Right atrium auricular region (tissue), 2 donors: Measurements from ENCODE around the gene ERBB4. TPM values are rescaled to one million over a fixed set of nuclear protein-coding genes. Genes with fewer than 3 reads are reported as not detected.
"Not testable (repeated sequence)": the region's sequence is repeated elsewhere in the genome, so short reads cannot be mapped to it uniquely, and the experiment has no call there.

Source experiments
- DNase-seq: peaks from one replicate; pipeline ENCODE4 v3.0.0-alpha.2; 2019; ENCODE audit warnings: low spot score
- H3K27ac ChIP-seq, 2 donors: fragments of 200-600 bp; sonication (generic); 1 replicate in 1 of 2; 2 replicates in 1 of 2; pipeline ENCODE4 v1.5.1; 2016 to 2019
- H3K27me3 ChIP-seq, 2 donors: fragments of 200-600 bp; sonication (generic); one replicate each; pipeline versions ENCODE4 v1.5.1 to v1.6.0; 2017 to 2019
- H3K36me3 ChIP-seq: fragments of 200-600 bp; sonication (generic); one replicate; pipeline ENCODE4 v1.5.1; 2016
- H3K4me1 ChIP-seq, 2 donors: fragments of 200-600 bp; sonication (generic); one replicate each; pipeline versions ENCODE4 v1.5.1 to v1.6.0; 2017 to 2019
- H3K4me3 ChIP-seq, 2 donors: fragments of 200-600 bp; sonication (generic); 1 replicate in 1 of 2; 2 replicates in 1 of 2; pipeline ENCODE4 v1.5.1; 2017 to 2019; ENCODE audit warnings: mild to moderate bottlenecking in 1 of 2, moderate library complexity in 1 of 2
- H3K9me3 ChIP-seq, 2 donors: fragments of 200-600 bp; sonication (generic); one replicate each; pipeline ENCODE4 v1.5.1; 2019
- total RNA-seq, 2 donors: library from RNA; depleted of rRNA; stranded (reverse); fragments of >200 nt; gene quantifications; one replicate each; pipeline ENCODE4 v1.1.0, GENCODE V29; 2016
- TF ChIP-seq, protein P1 (sequence below), 2 donors: fragments of 200-600 bp; sonication (generic); IDR thresholded peaks; one replicate each; pipeline ENCODE4 v1.5.1; 2019; ENCODE audit warnings: antibody characterized with exemption in 2 of 2

Gene ERBB4
- total RNA-seq, 2 donors from 2014 or later = 12.4 to 22.4 TPM

DNA sequence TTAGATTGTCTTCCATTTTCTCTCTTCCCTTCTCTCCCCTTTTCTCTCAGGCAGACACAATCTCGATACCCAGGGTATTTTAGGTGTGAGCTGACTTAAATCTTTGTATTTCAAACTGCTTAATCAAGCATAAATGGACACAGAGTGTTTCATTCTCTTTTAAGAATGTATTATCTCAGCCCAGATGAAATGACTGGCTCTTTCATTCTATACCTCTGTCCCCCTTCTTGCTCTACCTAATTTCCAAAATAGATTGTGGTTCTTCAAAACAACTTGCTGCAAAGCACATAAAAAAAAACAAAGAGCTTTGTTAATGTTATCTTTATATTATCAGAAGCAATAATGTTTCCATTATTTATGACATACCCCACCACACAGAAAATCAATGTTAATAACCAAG, 514.6 kb downstream of the ERBB4 start:
- Histone ChIP-seq H3K4me3 (no peak overlapping the region), H3K36me3 (no peaks in the 10 kb centered on the region), H3K27me3 (no peaks in the 10 kb centered on the region), H3K4me1 (no peaks in the 10 kb centered on the region), H3K27ac (no peak overlapping the region), H3K9me3 (no peaks in the 10 kb centered on the region)
- TF ChIP-seq, protein P1, sequence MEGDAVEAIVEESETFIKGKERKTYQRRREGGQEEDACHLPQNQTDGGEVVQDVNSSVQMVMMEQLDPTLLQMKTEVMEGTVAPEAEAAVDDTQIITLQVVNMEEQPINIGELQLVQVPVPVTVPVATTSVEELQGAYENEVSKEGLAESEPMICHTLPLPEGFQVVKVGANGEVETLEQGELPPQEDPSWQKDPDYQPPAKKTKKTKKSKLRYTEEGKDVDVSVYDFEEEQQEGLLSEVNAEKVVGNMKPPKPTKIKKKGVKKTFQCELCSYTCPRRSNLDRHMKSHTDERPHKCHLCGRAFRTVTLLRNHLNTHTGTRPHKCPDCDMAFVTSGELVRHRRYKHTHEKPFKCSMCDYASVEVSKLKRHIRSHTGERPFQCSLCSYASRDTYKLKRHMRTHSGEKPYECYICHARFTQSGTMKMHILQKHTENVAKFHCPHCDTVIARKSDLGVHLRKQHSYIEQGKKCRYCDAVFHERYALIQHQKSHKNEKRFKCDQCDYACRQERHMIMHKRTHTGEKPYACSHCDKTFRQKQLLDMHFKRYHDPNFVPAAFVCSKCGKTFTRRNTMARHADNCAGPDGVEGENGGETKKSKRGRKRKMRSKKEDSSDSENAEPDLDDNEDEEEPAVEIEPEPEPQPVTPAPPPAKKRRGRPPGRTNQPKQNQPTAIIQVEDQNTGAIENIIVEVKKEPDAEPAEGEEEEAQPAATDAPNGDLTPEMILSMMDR (IDR thresholded peaks at IDR 0.05) = no peak
- DNase-seq = no peak

DNA sequence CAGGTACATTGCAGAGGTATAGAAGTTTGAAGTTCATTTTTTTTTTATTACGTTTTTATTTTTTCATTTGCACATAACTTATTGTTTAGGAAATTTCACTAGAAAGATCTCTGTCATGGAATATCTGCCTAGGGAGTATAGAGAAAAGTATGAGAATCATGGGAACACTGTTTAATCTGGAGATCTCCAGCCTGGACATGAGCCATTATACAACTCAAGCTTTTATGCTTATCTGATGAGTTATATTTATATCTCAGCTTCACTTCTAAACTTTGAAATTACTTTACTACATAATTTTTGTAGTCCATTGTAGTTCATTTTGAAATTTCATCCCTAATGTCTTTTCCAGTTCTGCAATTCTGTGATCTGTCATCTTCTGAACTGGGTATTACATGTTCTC, 515.6 kb downstream of the ERBB4 start:
- DNase-seq = no peak
- H3K4me3 ChIP-seq = no peak overlapping the region
- no peaks in the 10 kb centered on the region for H3K27me3 ChIP-seq
- H3K27ac ChIP-seq = no peak overlapping the region
- no peaks in the 10 kb centered on the region for H3K36me3 ChIP-seq
- no peaks in the 10 kb centered on the region for H3K9me3 ChIP-seq
- no peaks in the 10 kb centered on the region for H3K4me1 ChIP-seq
- TF ChIP-seq, protein P1 (IDR thresholded peaks at IDR 0.05) = no peak

DNA sequence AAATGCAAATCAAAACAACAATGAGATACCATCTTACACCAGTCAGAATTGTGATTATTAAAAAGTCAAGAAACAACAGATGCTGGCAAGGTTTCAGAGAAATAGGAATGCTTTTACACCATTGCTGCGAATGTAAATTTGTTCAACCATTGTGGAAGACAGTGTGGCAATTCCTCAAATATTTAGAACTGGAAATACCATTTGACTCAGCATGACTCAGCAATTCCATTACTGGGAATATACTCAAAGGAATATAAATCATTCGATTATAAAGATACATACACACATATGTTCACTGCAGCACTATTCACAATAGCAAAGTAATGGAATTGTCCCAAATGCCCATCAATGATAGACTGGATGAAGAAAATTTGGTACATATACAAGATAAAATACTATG, 516.7 kb downstream of the ERBB4 start:
- H3K4me1 ChIP-seq = no peaks in the 10 kb centered on the region
- no peaks in the 10 kb centered on the region for H3K9me3 ChIP-seq
- no peak overlapping the region for H3K27ac ChIP-seq
- TF ChIP-seq, protein P1 (IDR thresholded peaks at IDR 0.05) = no peak
- no peaks in the 10 kb centered on the region for H3K36me3 ChIP-seq
- no peak overlapping the region for H3K4me3 ChIP-seq
- no peak for DNase-seq
- no peaks in the 10 kb centered on the region for H3K27me3 ChIP-seq

DNA sequence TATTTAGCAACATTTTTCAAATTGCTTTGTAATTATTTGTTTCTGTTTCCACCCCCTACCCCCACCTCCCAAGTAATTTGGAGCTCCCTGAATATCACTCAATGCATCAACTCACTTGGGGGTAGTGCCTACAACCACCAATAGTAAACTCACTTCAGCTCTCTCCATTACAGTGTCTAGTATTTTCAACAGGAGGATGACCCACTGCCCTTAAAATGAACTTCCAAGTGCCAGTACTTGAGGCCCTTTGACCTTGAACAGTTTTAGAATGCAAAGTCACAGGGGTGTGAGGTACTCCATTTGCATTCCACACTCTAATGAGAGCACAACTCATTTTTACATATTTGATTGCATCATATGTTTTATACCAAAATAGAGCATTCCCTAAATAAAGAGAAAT, 523.0 kb downstream of the ERBB4 start:
- TF ChIP-seq, protein P1 (IDR thresholded peaks at IDR 0.05) = no peak
- Histone ChIP-seq H3K4me3 (no peak overlapping the region), H3K36me3 (no peaks in the 10 kb centered on the region), H3K27ac (no peak overlapping the region), H3K9me3 (no peaks in the 10 kb centered on the region), H3K4me1 (no peaks in the 10 kb centered on the region), H3K27me3 (no peaks in the 10 kb centered on the region)
- DNase-seq = no peak

DNA sequence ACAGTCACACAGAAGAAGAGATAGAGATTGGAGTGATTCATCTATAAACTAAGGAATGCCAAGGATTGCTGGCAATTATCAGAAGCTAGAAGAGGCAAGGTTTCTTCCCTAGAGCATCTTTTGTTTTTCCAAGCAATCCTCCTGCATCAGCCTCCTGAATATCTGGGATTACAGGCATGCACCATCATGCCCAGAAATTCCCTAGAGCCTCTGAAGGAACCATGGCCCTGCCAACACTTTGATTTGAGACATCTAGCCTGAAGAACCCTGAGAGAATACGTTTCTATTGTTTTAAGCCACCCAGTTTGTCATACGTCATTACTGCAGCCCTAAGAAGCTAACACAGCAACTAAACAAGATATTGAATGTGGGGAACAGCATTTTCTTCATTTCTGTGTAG, 525.0 kb downstream of the ERBB4 start:
- Histone ChIP-seq H3K36me3 (no peaks in the 10 kb centered on the region), H3K4me3 (no peak overlapping the region), H3K27ac (no peak overlapping the region), H3K27me3 (no peaks in the 10 kb centered on the region), H3K9me3 (no peaks in the 10 kb centered on the region), H3K4me1 (no peaks in the 10 kb centered on the region)
- TF ChIP-seq, protein P1 (IDR thresholded peaks at IDR 0.05) = no peak
- no peak for DNase-seq

DNA sequence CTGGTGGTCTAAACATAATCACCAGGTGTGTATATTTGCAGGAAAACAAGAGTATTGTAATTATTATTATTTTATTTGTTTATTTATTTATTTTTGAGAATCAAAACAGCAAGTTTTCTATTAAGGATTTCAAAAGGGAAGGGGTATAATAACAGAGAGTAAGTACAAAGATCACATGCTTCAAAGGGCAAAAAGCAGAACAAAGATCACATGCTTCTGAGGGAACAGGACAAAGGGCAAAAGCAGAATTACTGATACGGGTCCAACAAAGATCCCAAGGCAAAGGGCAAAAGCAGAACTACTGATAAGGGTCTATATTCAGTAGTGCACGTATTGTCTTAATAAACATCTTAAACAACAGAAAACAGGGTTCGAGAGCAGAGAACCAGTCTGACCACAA, 528.3 kb downstream of the ERBB4 start:
- DNase-seq = not testable (repeated sequence)

More for the DNA sequence above, 528.3 kb downstream of the ERBB4 start:
- not testable (repeated sequence) for H3K9me3 ChIP-seq, H3K27me3 ChIP-seq, H3K27ac ChIP-seq, H3K4me3 ChIP-seq, H3K4me1 ChIP-seq, H3K36me3 ChIP-seq
